Neural cell (in vitro differentiated cells): ENCODE results near the gene GRIK3. TPM values are rescaled to one million over a fixed set of nuclear protein-coding genes. Genes with fewer than 3 reads are reported as not detected.

Source experiments
- H2AFZ ChIP-seq: fragments of 200-600, 300-800 bp; sonication (generic), shearing (Covaris generic); 2 replicates; pipeline ENCODE4 v1.6.0; 2014; ENCODE audit warnings: low read depth, mild to moderate bottlenecking, antibody characterized with exemption, low read length, moderate library complexity
- H3F3A ChIP-seq: fragments of 200-600 bp; shearing (Covaris generic); 2 replicates; pipeline ENCODE4 v1.6.1; 2016; ENCODE audit warnings: mild to moderate bottlenecking, moderate library complexity, mixed read lengths, antibody characterized with exemption, low read length; ENCODE audit not compliant: insufficient read depth, poor library complexity, severe bottlenecking
- H3K27ac ChIP-seq: fragments of 200-600, 300-800 bp; sonication (generic), shearing (Covaris generic); 2 replicates; pipeline ENCODE4 v1.5.1; 2014; ENCODE audit warnings: mild to moderate bottlenecking, low read length, moderate library complexity
- H3K27me3 ChIP-seq: fragments of 300-800, 200-600 bp; sonication (generic), shearing (Covaris generic); 2 replicates; pipeline ENCODE4 v1.6.0; 2014; ENCODE audit warnings: mild to moderate bottlenecking, low read depth, low read length, moderate library complexity; ENCODE audit not compliant: insufficient read depth
- H3K36me3 ChIP-seq: fragments of 300-800, 200-600 bp; sonication (generic), shearing (Covaris generic); 2 replicates; pipeline ENCODE4 v1.5.1; 2014; ENCODE audit warnings: mild to moderate bottlenecking, antibody characterized with exemption, low read length, moderate library complexity; ENCODE audit not compliant: insufficient read depth
- H3K4me2 ChIP-seq: fragments of 300-800, 200-600 bp; sonication (generic), shearing (Covaris generic); 2 replicates; pipeline ENCODE4 v1.6.0; 2014; ENCODE audit warnings: mild to moderate bottlenecking, low read length
- H3K4me3 ChIP-seq: fragments of 300-800, 200-600 bp; sonication (generic), shearing (Covaris generic); 2 replicates; pipeline ENCODE4 v1.5.1; 2014; ENCODE audit warnings: mild to moderate bottlenecking, low read length, moderate library complexity
- H3K79me2 ChIP-seq: fragments of 200-600 bp; shearing (Covaris generic); replicated peaks from 2 replicates; pipeline ENCODE4 v1.6.0; 2014; ENCODE audit warnings: mild to moderate bottlenecking, low read length, moderate library complexity; ENCODE audit not compliant: insufficient read depth
- H3K9ac ChIP-seq: fragments of 300-800, 200-600 bp; sonication (generic), shearing (Covaris generic); 2 replicates; pipeline ENCODE4 v1.6.1; 2016; ENCODE audit warnings: mild to moderate bottlenecking, low read length, mixed read lengths
- H3K9me2 ChIP-seq: fragments of 200-600 bp; shearing (Covaris generic); 2 replicates; pipeline ENCODE4 v1.6.1; 2016; ENCODE audit warnings: mild to moderate bottlenecking, low read length, mixed read lengths; ENCODE audit not compliant: insufficient read depth
- H3K9me3 ChIP-seq: fragments of 200-600, 300-800 bp; sonication (generic), shearing (Covaris generic); 2 replicates; pipeline ENCODE4 v1.6.1; 2016; ENCODE audit warnings: mild to moderate bottlenecking, mixed run types, low read length, moderate library complexity, mixed read lengths
- H4K20me1 ChIP-seq: fragments of 200-600 bp; shearing (Covaris generic); 2 replicates; pipeline ENCODE4 v1.6.1; 2016; ENCODE audit warnings: mild to moderate bottlenecking, mixed run types; ENCODE audit not compliant: insufficient read depth
- CTCF ChIP-seq: fragments of 450-650 bp; IDR thresholded peaks from 2 replicates; pipeline ENCODE4 v1.5.1; 2014; ENCODE audit warnings: antibody characterized with exemption, mild to moderate bottlenecking, moderate library complexity; ENCODE audit not compliant: poor library complexity, severe bottlenecking
- EP300 ChIP-seq: fragments of 450-650 bp; conservative IDR thresholded peaks from 2 replicates; pipeline ENCODE4 v1.6.1; 2014; ENCODE audit warnings: antibody characterized with exemption, mild to moderate bottlenecking, moderate library complexity; ENCODE audit not compliant: poor library complexity, severe bottlenecking
- EZH2 ChIP-seq: fragments of 200-600, 300-800 bp; shearing (Covaris generic), sonication (generic); IDR thresholded peaks from 2 replicates; pipeline ENCODE4 v1.6.1; 2014; ENCODE audit warnings: antibody characterized with exemption, low read length, borderline replicate concordance, mild to moderate bottlenecking; ENCODE audit not compliant: insufficient read depth, poor library complexity, severe bottlenecking
- MXI1 ChIP-seq: fragments of 450-650 bp; conservative IDR thresholded peaks from 2 replicates; pipeline ENCODE4 v1.6.1; 2014; ENCODE audit warnings: antibody characterized with exemption, mild to moderate bottlenecking; ENCODE audit not compliant: poor library complexity, severe bottlenecking
- POLR2AphosphoS5 ChIP-seq: IDR thresholded peaks from 2 replicates; pipeline ENCODE4 v1.6.1; 2012
- RAD21 ChIP-seq: fragments of 450-650 bp; conservative IDR thresholded peaks from 2 replicates; pipeline ENCODE4 v1.6.1; 2014; ENCODE audit warnings: antibody characterized with exemption, mild to moderate bottlenecking, moderate library complexity
- SMC3 ChIP-seq: fragments of 450-650 bp; conservative IDR thresholded peaks from 2 replicates; pipeline ENCODE4 v1.6.1; 2014; ENCODE audit warnings: antibody characterized with exemption, mild to moderate bottlenecking, moderate library complexity; ENCODE audit not compliant: poor library complexity
- TAF1 ChIP-seq: IDR thresholded peaks from 2 replicates; pipeline ENCODE4 v1.6.1; 2012; ENCODE audit warnings: low read depth
- polyA plus RNA-seq: library from polyadenylated mRNA; depleted of rRNA; stranded (reverse); fragments of >200 nt; gene quantifications from 2 replicates; pipeline ENCODE4 v1.2.3, GENCODE V29; 2014
- TF ChIP-seq, protein P1 (sequence below): IDR thresholded peaks from 2 replicates; pipeline ENCODE4 v1.6.1; 2012; ENCODE audit warnings: borderline replicate concordance

GRIK3 gene
- polyA plus RNA-seq, 1 donor from 2014 or later, result 5.0 TPM

- Histone ChIP-seq H3K9me2 (no peaks in the 10 kb centered on the region), H3K4me3 (no peak overlapping the region), H3K36me3 (no peaks in the 10 kb centered on the region), H4K20me1 (no peaks in the 10 kb centered on the region), H3K4me2 (no peak overlapping the region), H3K27ac (no peak overlapping the region), H3K27me3 (peaks cover 14% of the 10 kb centered on the region), H3F3A (peaks cover 2% of the 10 kb centered on the region), H2AFZ (no peak overlapping the region), H3K9me3 (no peaks in the 10 kb centered on the region), H3K9ac (no peak overlapping the region), H3K79me2 (no peaks in the 10 kb centered on the region)
- TF ChIP-seq POLR2AphosphoS5 (no peak), EP300 (no peak), SMC3 (no peak), EZH2 (no peak), RAD21 (no peak), TAF1 (no peak), CTCF (no peak), MXI1 (no peak)
- TF ChIP-seq, protein P1, sequence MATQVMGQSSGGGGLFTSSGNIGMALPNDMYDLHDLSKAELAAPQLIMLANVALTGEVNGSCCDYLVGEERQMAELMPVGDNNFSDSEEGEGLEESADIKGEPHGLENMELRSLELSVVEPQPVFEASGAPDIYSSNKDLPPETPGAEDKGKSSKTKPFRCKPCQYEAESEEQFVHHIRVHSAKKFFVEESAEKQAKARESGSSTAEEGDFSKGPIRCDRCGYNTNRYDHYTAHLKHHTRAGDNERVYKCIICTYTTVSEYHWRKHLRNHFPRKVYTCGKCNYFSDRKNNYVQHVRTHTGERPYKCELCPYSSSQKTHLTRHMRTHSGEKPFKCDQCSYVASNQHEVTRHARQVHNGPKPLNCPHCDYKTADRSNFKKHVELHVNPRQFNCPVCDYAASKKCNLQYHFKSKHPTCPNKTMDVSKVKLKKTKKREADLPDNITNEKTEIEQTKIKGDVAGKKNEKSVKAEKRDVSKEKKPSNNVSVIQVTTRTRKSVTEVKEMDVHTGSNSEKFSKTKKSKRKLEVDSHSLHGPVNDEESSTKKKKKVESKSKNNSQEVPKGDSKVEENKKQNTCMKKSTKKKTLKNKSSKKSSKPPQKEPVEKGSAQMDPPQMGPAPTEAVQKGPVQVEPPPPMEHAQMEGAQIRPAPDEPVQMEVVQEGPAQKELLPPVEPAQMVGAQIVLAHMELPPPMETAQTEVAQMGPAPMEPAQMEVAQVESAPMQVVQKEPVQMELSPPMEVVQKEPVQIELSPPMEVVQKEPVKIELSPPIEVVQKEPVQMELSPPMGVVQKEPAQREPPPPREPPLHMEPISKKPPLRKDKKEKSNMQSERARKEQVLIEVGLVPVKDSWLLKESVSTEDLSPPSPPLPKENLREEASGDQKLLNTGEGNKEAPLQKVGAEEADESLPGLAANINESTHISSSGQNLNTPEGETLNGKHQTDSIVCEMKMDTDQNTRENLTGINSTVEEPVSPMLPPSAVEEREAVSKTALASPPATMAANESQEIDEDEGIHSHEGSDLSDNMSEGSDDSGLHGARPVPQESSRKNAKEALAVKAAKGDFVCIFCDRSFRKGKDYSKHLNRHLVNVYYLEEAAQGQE, result no peak
Measured at GRCh38 chr1:37068260-37068659, 33.9 kb upstream of the GRIK3 start.

- no peak overlapping the region for H3K27ac ChIP-seq
- no peak overlapping the region for H3K4me3 ChIP-seq
- no peak for TF ChIP-seq EZH2
- no peak for TF ChIP-seq POLR2AphosphoS5
- TF ChIP-seq MXI1, result no peak
- no peak for TF ChIP-seq RAD21
- no peak for TF ChIP-seq CTCF
- no peak for TF ChIP-seq SMC3
- no peak for TF ChIP-seq EP300
- no peak for TF ChIP-seq TAF1
- TF ChIP-seq, protein P1, result no peak
- no peak overlapping the region for H3K4me2 ChIP-seq
- H3K36me3 ChIP-seq, result no peaks in the 10 kb centered on the region
- no peak overlapping the region for H2AFZ ChIP-seq
- H3K79me2 ChIP-seq, result no peaks in the 10 kb centered on the region
- no peaks in the 10 kb centered on the region for H3K27me3 ChIP-seq
- no peaks in the 10 kb centered on the region for H3K9me3 ChIP-seq
- no peaks in the 10 kb centered on the region for H3F3A ChIP-seq
- no peaks in the 10 kb centered on the region for H3K9me2 ChIP-seq
- no peaks in the 10 kb centered on the region for H4K20me1 ChIP-seq
- H3K9ac ChIP-seq, result no peak overlapping the region
Measured at GRCh38 chr1:37064039-37064438, 29.7 kb upstream of the GRIK3 start.
